SK-N-SH (cell line): ENCODE results near the gene ABCA8. TPM values are rescaled to one million over a fixed set of nuclear protein-coding genes. Genes with fewer than 3 reads are reported as not detected.

Source experiments
- CTCF ChIA-PET: fragments of 300-600, 350-600 bp; formaldehyde crosslinking; extraction: SDS; loops from one replicate; lab custom pipeline; 2021; lab: Yijun Ruan, JAX
- POLR2A ChIA-PET: fragments of 350-600 bp; sonication (Branson Sonifier 250); formaldehyde crosslinking; extraction: SDS; loops from one replicate; lab custom pipeline; 2020; ENCODE audit warnings: antibody characterized with exemption, inconsistent platforms; lab: Yijun Ruan, JAX
- DNase-seq: peaks from one replicate; pipeline ENCODE4 v3.0.0; 2012
- H2AFZ ChIP-seq: fragments of 200-600 bp; sonication (generic); 2 replicates; pipeline ENCODE4 v1.8.1; 2016; ENCODE audit warnings: antibody characterized with exemption, mild to moderate bottlenecking, low read depth
- H3F3A ChIP-seq: fragments of 200-600 bp; sonication (generic); replicated peaks from 2 replicates; pipeline ENCODE3; 2016; ENCODE audit warnings: antibody characterized with exemption, mild to moderate bottlenecking; ENCODE audit not compliant: insufficient read depth
- H3K27ac ChIP-seq, 2 experiments: fragments of 200-500 bp in 1 of 2; fragments of 200-600 bp in 1 of 2; sonication (Bioruptor generic) in 1 of 2; sonication (generic), shearing (Covaris generic) in 1 of 2; 2 replicates each; pipeline versions ENCODE4 v1.5.1 to v1.6.1; 2014 to 2016; ENCODE audit warnings: low read depth in 2 of 2, inconsistent platforms in 1 of 2, low read length in 1 of 2, mild to moderate bottlenecking in 1 of 2, mixed read lengths in 1 of 2
- H3K27me3 ChIP-seq: fragments of 200-600 bp; sonication (generic), shearing (Covaris generic); 2 replicates; pipeline ENCODE4 v1.6.1; 2016; ENCODE audit warnings: mixed run types; ENCODE audit not compliant: insufficient read depth
- H3K36me3 ChIP-seq, 2 experiments: fragments of 200-500 bp in 1 of 2; fragments of 200-600 bp in 1 of 2; sonication (Bioruptor generic) in 1 of 2; sonication (generic) in 1 of 2; replicated peaks in 1 of 2; 2 replicates each; pipeline versions ENCODE3 to v1.5.1; 2014 to 2016; ENCODE audit warnings: low read length in 1 of 2, mild to moderate bottlenecking in 1 of 2; ENCODE audit not compliant: insufficient read depth in 2 of 2, control insufficient read depth in 1 of 2
- H3K4me1 ChIP-seq, 2 experiments: fragments of 200-500 bp in 1 of 2; fragments of 200-600 bp in 1 of 2; sonication (Bioruptor generic) in 1 of 2; sonication (generic), shearing (Covaris generic) in 1 of 2; 2 replicates each; pipeline versions ENCODE4 v1.5.1 to v1.6.1; 2014 to 2016; ENCODE audit warnings: low read depth in 1 of 2, low read length in 1 of 2, mixed run types in 1 of 2; ENCODE audit not compliant: insufficient read depth in 2 of 2, control insufficient read depth in 1 of 2
- H3K4me2 ChIP-seq: fragments of 200-600 bp; sonication (generic), shearing (Covaris generic); 2 replicates; pipeline ENCODE4 v1.6.1; 2017; ENCODE audit warnings: mixed run types
- H3K4me3 ChIP-seq, 2 experiments: fragments of 200-500 bp in 1 of 2; fragments of 200-600 bp in 1 of 2; sonication (Bioruptor generic) in 1 of 2; sonication (generic), shearing (Covaris generic) in 1 of 2; 2 replicates each; pipeline versions ENCODE4 v1.5.1 to v1.8.1; 2014 to 2016; ENCODE audit warnings: low read depth in 2 of 2, inconsistent platforms in 1 of 2, low read length in 1 of 2, mild to moderate bottlenecking in 1 of 2, mixed read lengths in 1 of 2, moderate library complexity in 1 of 2
- H3K79me2 ChIP-seq: fragments of 200-600 bp; sonication (generic); 2 replicates; pipeline ENCODE4 v1.8.1; 2017; ENCODE audit warnings: mild to moderate bottlenecking; ENCODE audit not compliant: insufficient read depth
- H3K9ac ChIP-seq: fragments of 200-600 bp; sonication (generic); 2 replicates; pipeline ENCODE4 v1.6.1; 2017; ENCODE audit warnings: mixed run types
- H3K9me2 ChIP-seq: fragments of 200-600 bp; sonication (generic); 2 replicates; pipeline ENCODE4 v1.6.1; 2017; ENCODE audit warnings: mixed run types
- H3K9me3 ChIP-seq: fragments of 200-600 bp; sonication (generic); 2 replicates; pipeline ENCODE4 v1.6.1; 2017; ENCODE audit warnings: mixed run types, mild to moderate bottlenecking, moderate library complexity
- H4K20me1 ChIP-seq: fragments of 200-600 bp; sonication (generic); 2 replicates; pipeline ENCODE4 v1.6.1; 2017; ENCODE audit warnings: mild to moderate bottlenecking, mixed run types; ENCODE audit not compliant: insufficient read depth
- CHD2 ChIP-seq: fragments of 150-350 bp; IDR thresholded peaks from 2 replicates; pipeline ENCODE4 v1.6.1; 2018; ENCODE audit warnings: low read length; ENCODE audit not compliant: partially characterized antibody
- EP300 ChIP-seq, 2 experiments: IDR thresholded peaks; 2 replicates each; pipeline versions ENCODE4 v1.4.0 to v1.6.1; 2012; ENCODE audit warnings: borderline replicate concordance in 1 of 2, low read depth in 1 of 2, low read length in 1 of 2
- EZH2phosphoT487 ChIP-seq: fragments of 200-600 bp; sonication (generic); IDR thresholded peaks from 2 replicates; pipeline ENCODE4 v1.6.1; 2017; ENCODE audit warnings: low read depth, mixed run types, mild to moderate bottlenecking, antibody characterized with exemption, moderate library complexity, borderline replicate concordance
- FOSL2 ChIP-seq: IDR thresholded peaks from 2 replicates; pipeline ENCODE4 v1.4.0; 2012; ENCODE audit warnings: low read depth, mild to moderate bottlenecking, moderate library complexity, borderline replicate concordance
- FOXM1 ChIP-seq: IDR thresholded peaks from 2 replicates; pipeline ENCODE4 v1.4.0; 2012; ENCODE audit warnings: low read depth, mild to moderate bottlenecking
- GATA2 ChIP-seq: sonication (generic); formaldehyde crosslinking; IDR thresholded peaks from 2 replicates; pipeline ENCODE4 v1.5.0; 2020; ENCODE audit warnings: mild to moderate bottlenecking, missing genetic modification reagents
- MEF2A ChIP-seq: IDR thresholded peaks from 2 replicates; pipeline ENCODE4 v1.4.0; 2012; ENCODE audit warnings: low read depth, borderline replicate concordance
- NFIC ChIP-seq: IDR thresholded peaks from 2 replicates; pipeline ENCODE4 v1.4.0; 2012; ENCODE audit warnings: borderline replicate concordance
- NRF1 ChIP-seq: IDR thresholded peaks from 2 replicates; pipeline ENCODE4 v1.6.1; 2012; ENCODE audit warnings: low read depth, mild to moderate bottlenecking, low read length
- POLR2AphosphoS5 ChIP-seq: IDR thresholded peaks from 2 replicates; pipeline ENCODE4 v1.6.1; 2012; ENCODE audit warnings: low read depth, low read length
- RAD21 ChIP-seq: IDR thresholded peaks from 2 replicates; pipeline ENCODE4 v1.6.1; 2012; ENCODE audit warnings: mild to moderate bottlenecking, low read length
- RCOR1 ChIP-seq: fragments of 150-350 bp; IDR thresholded peaks from 2 replicates; pipeline ENCODE4 v1.6.1; 2017; ENCODE audit warnings: antibody characterized with exemption, low read length
- SMC3 ChIP-seq: IDR thresholded peaks from 2 replicates; pipeline ENCODE4 v1.6.1; 2012; ENCODE audit warnings: low read depth, low read length, improper control_type of control experiment
- TCF12 ChIP-seq: IDR thresholded peaks from 2 replicates; pipeline ENCODE4 v1.4.0; 2012
- YY1 ChIP-seq: IDR thresholded peaks from 2 replicates; pipeline ENCODE4 v1.4.0; 2012; ENCODE audit warnings: low read depth, mild to moderate bottlenecking
- WGBS: methylation state at CpG from one replicate; pipeline ENCODE4 v1.1.6; 2017; ENCODE audit warnings: low lambda C conversion rate; 5-methylcytosine and 5-hydroxymethylcytosine counted together
- polyA plus RNA-seq, 3 experiments: library from polyadenylated mRNA; depleted of rRNA; stranded (reverse); fragments of >200 nt; gene quantifications; 2 replicates each; pipeline ENCODE4 v1.2.3, GENCODE V29; 2012
- TF ChIP-seq, protein P1 (sequence below): fragments of 150-350 bp; IDR thresholded peaks from 2 replicates; pipeline ENCODE4 v1.6.1; 2016; ENCODE audit warnings: mild to moderate bottlenecking, low read depth, low read length
- TF ChIP-seq, protein P2 (sequence below): fragments of 150-350 bp; IDR thresholded peaks from 2 replicates; pipeline ENCODE4 v1.6.1; 2017; ENCODE audit warnings: antibody characterized with exemption, low read length, low read depth, borderline replicate concordance
- TF ChIP-seq, protein P3 (sequence below): IDR thresholded peaks from 2 replicates; pipeline ENCODE4 v1.4.0; 2012; ENCODE audit warnings: low read depth
- TF ChIP-seq, protein P4 (sequence below): IDR thresholded peaks from 2 replicates; pipeline ENCODE4 v1.6.1; 2012; ENCODE audit warnings: mild to moderate bottlenecking, low read depth, low read length, moderate library complexity
- TF ChIP-seq, protein P5 (sequence below): IDR thresholded peaks from 2 replicates; pipeline ENCODE4; 2012

ABCA8 gene
- polyA plus RNA-seq, 1 of the 3 experiments (the other 2 are of a cell fraction): 2.3 TPM

DNA sequence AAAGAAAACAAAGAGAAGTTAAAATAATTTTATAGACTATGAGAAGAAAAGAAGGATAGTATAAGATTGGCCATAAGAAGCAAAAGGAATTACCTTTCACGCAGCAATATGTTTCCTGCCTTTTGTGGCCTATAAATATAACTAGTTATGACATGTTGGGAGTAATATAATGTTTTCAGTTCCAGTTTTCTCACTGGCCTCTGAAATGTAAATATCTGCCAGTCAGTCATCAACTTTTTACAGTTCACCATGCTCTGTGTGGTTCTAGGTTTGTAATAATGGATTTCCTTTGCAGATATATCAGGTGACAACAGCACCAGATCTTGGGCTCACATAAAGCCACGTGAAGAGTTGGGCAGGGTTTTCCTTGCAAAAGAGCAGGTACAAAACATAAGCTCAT lies 94.3 kb downstream of the ABCA8 start:
- Histone ChIP-seq H3F3A (no peaks in the 10 kb centered on the region), H4K20me1 (no peaks in the 10 kb centered on the region), H3K79me2 (no peaks in the 10 kb centered on the region), H3K9me3 (no peaks in the 10 kb centered on the region), H3K4me1 (peaks cover 0 to 2% of the 10 kb centered on the region in 2 experiments; a peak in 1 of 4 replicates), H3K4me3 (no peak overlapping the region), H3K4me2 (no peak overlapping the region), H3K27ac (no peak overlapping the region), H3K9ac (no peak overlapping the region), H3K27me3 (no peaks in the 10 kb centered on the region), H3K36me3 (no peaks in the 10 kb centered on the region), H3K9me2 (no peaks in the 10 kb centered on the region), H2AFZ (no peak overlapping the region)
- 12% methylated on average over 2 of the region's 2 CpGs for WGBS
- no peak for TF ChIP-seq MEF2A
- no peak for TF ChIP-seq EP300 (IDR thresholded peaks at IDR 0.05; ENCODE audit: borderline replicate concordance in 1 of 2, low read depth in 1 of 2, low read length in 1 of 2)
- no peak for TF ChIP-seq YY1
- TF ChIP-seq, protein P1, sequence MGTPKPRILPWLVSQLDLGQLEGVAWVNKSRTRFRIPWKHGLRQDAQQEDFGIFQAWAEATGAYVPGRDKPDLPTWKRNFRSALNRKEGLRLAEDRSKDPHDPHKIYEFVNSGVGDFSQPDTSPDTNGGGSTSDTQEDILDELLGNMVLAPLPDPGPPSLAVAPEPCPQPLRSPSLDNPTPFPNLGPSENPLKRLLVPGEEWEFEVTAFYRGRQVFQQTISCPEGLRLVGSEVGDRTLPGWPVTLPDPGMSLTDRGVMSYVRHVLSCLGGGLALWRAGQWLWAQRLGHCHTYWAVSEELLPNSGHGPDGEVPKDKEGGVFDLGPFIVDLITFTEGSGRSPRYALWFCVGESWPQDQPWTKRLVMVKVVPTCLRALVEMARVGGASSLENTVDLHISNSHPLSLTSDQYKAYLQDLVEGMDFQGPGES: no peak
- no peak for TF ChIP-seq POLR2AphosphoS5
- no peak for TF ChIP-seq RCOR1
- no peak for TF ChIP-seq CHD2
- no peak for TF ChIP-seq FOXM1
- no peak for TF ChIP-seq SMC3
- no peak for TF ChIP-seq NFIC
- TF ChIP-seq, protein P2, sequence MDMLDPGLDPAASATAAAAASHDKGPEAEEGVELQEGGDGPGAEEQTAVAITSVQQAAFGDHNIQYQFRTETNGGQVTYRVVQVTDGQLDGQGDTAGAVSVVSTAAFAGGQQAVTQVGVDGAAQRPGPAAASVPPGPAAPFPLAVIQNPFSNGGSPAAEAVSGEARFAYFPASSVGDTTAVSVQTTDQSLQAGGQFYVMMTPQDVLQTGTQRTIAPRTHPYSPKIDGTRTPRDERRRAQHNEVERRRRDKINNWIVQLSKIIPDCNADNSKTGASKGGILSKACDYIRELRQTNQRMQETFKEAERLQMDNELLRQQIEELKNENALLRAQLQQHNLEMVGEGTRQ: no peak
- TF ChIP-seq GATA2: no peak
- TF ChIP-seq, protein P3, sequence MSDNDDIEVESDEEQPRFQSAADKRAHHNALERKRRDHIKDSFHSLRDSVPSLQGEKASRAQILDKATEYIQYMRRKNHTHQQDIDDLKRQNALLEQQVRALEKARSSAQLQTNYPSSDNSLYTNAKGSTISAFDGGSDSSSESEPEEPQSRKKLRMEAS: no peak
- no peak for TF ChIP-seq FOSL2
- TF ChIP-seq, protein P4, sequence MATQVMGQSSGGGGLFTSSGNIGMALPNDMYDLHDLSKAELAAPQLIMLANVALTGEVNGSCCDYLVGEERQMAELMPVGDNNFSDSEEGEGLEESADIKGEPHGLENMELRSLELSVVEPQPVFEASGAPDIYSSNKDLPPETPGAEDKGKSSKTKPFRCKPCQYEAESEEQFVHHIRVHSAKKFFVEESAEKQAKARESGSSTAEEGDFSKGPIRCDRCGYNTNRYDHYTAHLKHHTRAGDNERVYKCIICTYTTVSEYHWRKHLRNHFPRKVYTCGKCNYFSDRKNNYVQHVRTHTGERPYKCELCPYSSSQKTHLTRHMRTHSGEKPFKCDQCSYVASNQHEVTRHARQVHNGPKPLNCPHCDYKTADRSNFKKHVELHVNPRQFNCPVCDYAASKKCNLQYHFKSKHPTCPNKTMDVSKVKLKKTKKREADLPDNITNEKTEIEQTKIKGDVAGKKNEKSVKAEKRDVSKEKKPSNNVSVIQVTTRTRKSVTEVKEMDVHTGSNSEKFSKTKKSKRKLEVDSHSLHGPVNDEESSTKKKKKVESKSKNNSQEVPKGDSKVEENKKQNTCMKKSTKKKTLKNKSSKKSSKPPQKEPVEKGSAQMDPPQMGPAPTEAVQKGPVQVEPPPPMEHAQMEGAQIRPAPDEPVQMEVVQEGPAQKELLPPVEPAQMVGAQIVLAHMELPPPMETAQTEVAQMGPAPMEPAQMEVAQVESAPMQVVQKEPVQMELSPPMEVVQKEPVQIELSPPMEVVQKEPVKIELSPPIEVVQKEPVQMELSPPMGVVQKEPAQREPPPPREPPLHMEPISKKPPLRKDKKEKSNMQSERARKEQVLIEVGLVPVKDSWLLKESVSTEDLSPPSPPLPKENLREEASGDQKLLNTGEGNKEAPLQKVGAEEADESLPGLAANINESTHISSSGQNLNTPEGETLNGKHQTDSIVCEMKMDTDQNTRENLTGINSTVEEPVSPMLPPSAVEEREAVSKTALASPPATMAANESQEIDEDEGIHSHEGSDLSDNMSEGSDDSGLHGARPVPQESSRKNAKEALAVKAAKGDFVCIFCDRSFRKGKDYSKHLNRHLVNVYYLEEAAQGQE: no peak
- TF ChIP-seq, protein P5, sequence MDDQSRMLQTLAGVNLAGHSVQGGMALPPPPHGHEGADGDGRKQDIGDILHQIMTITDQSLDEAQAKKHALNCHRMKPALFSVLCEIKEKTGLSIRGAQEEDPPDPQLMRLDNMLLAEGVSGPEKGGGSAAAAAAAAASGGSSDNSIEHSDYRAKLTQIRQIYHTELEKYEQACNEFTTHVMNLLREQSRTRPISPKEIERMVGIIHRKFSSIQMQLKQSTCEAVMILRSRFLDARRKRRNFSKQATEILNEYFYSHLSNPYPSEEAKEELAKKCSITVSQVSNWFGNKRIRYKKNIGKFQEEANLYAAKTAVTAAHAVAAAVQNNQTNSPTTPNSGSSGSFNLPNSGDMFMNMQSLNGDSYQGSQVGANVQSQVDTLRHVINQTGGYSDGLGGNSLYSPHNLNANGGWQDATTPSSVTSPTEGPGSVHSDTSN: no peak
- TF ChIP-seq EZH2phosphoT487: no peak
- no peak for TF ChIP-seq RAD21
- TF ChIP-seq TCF12: no peak
- TF ChIP-seq NRF1: no peak
- ChIA-PET POLR2A (no interaction called here), CTCF (no interaction called here)
- no peak for DNase-seq
